Measurements from ENCODE around the gene ALDH1L1. TPM values are rescaled to one million over a fixed set of nuclear protein-coding genes. Genes with fewer than 3 reads are reported as not detected.

Gene ALDH1L1
- total RNA-seq, 1 donor from 2014 or later, result not detected

- DNase-seq (ENCODE audit: low read depth), result no peak
Observed at GRCh38 chr3:126155819-126156218, 24.6 kb downstream of the ALDH1L1 start.

- no peak for DNase-seq (ENCODE audit: low read depth)
Observed at GRCh38 chr3:126155280-126155640, 25.1 kb downstream of the ALDH1L1 start.

GRCh38 chr3:126154391-126155279, 25.8 kb downstream of the ALDH1L1 start:
- DNase-seq (ENCODE audit: low read depth), result no peak

GRCh38 chr3:126153695-126154360, 26.6 kb downstream of the ALDH1L1 start:
- no peak for DNase-seq (ENCODE audit: low read depth)

GRCh38 chr3:126152901-126153694, 27.3 kb downstream of the ALDH1L1 start:
- no peak for DNase-seq (ENCODE audit: low read depth)

GRCh38 chr3:126152458-126152857, 27.9 kb downstream of the ALDH1L1 start:
- DNase-seq (ENCODE audit: low read depth), result no peak

- DNase-seq (ENCODE audit: low read depth), result no peak
Observed at GRCh38 chr3:126151562-126152302, 28.7 kb downstream of the ALDH1L1 start.

GRCh38 chr3:126149960-126150515, 30.3 kb downstream of the ALDH1L1 start:
- DNase-seq (ENCODE audit: low read depth), result no peak

- DNase-seq (ENCODE audit: low read depth), result no peak
Observed at GRCh38 chr3:126149256-126149902, 31.0 kb downstream of the ALDH1L1 start.

GRCh38 chr3:126147932-126148683, 32.3 kb downstream of the ALDH1L1 start:
- no peak for DNase-seq (ENCODE audit: low read depth)

- no peak for DNase-seq (ENCODE audit: low read depth)
Observed at GRCh38 chr3:126147147-126147931, 33.0 kb downstream of the ALDH1L1 start.

- no peak for DNase-seq (ENCODE audit: low read depth)
Observed at GRCh38 chr3:126146525-126147146, 33.8 kb downstream of the ALDH1L1 start.

GRCh38 chr3:126146034-126146433, 34.4 kb downstream of the ALDH1L1 start:
- no peak for DNase-seq (ENCODE audit: low read depth)

GRCh38 chr3:126142652-126143051, 37.7 kb downstream of the ALDH1L1 start:
- no peak for DNase-seq (ENCODE audit: low read depth)

GRCh38 chr3:126137490-126138130, 42.8 kb downstream of the ALDH1L1 start:
- no peak for DNase-seq (ENCODE audit: low read depth)

GRCh38 chr3:126136428-126137220, 43.8 kb downstream of the ALDH1L1 start:
- DNase-seq (ENCODE audit: low read depth), result no peak

All from myocyte (in vitro differentiated cells).